ENCODE results near the gene PKIG. TPM values are rescaled to one million over a fixed set of nuclear protein-coding genes. Genes with fewer than 3 reads are reported as not detected.
A peak's percentile ranks its signal among the peaks of the same experiment; 100 is the strongest.

The PKIG gene
- polyA plus RNA-seq, 4 donors, result 16.3 to 47.8 (median 36.6) TPM

- peaks cover 0 to 9% (median 5%) of the 10 kb centered on the region in 3 donors for H3K4me1 ChIP-seq (ENCODE audit: control insufficient read depth in 3 of 3, insufficient read depth in 2 of 3, low read depth in 1 of 3, low read length in 2 of 3)
Measured at GRCh38 chr20:44572551-44573500, 9.6 kb upstream of the PKIG start.

DNA sequence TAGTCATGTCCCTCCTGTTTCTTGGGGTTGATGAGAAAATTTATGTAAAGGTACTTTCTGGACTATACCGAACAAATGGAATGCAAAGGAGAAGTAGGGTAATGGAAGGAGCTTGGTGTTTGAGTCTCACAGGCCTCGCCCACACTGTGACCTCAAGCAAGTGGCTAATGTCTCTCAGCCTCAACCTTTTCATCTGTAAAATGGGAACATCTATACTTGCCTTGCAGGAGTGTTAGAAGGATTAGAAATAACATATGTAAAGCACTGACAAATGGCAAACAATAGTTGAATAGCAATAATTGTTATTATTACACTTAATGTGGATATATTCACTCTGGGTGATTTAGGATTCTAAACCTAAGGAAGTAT is 8.9 kb upstream of the PKIG start:
- Histone ChIP-seq H3K27ac (ENCODE audit: low read depth in 1 of 3, low read length in 2 of 3) (peak overlapping the region in 2 of 3 donors; percentile 41 to 71), H3K4me3 (ENCODE audit: low read depth in 1 of 3, low read length in 3 of 3) (no peak overlapping the region), H3K4me1 (ENCODE audit: control insufficient read depth in 3 of 3, insufficient read depth in 2 of 3, low read depth in 1 of 3, low read length in 2 of 3) (peaks cover 0 to 9% (median 5%) of the 10 kb centered on the region in 3 donors), H3K9me3 (ENCODE audit: control insufficient read depth in 2 of 2, insufficient read depth in 1 of 2, low read depth in 1 of 2, low read length in 1 of 2) (no peaks in the 10 kb centered on the region), H3K36me3 (ENCODE audit: control insufficient read depth in 3 of 3, insufficient read depth in 2 of 3, low read depth in 1 of 3, low read length in 3 of 3) (no peaks in the 10 kb centered on the region), H3K27me3 (ENCODE audit: control insufficient read depth in 3 of 3, insufficient read depth in 3 of 3, low read length in 3 of 3) (no peaks in the 10 kb centered on the region)
- DNase-seq, result no peak
- no peak for FAIRE-seq
- 88 to 95% (median 92%) methylated on average over 2 of the region's 2 CpGs for WGBS, 3 donors

More at GRCh38 chr20:44572551-44573500, 9.6 kb upstream of the PKIG start:
- DNase-seq (peak in 1 of 2 donors; percentile 17), FAIRE-seq (no peak)
- Histone ChIP-seq H3K9me3 (ENCODE audit: control insufficient read depth in 2 of 2, insufficient read depth in 1 of 2, low read depth in 1 of 2, low read length in 1 of 2) (no peaks in the 10 kb centered on the region), H3K36me3 (ENCODE audit: control insufficient read depth in 3 of 3, insufficient read depth in 2 of 3, low read depth in 1 of 3, low read length in 3 of 3) (no peaks in the 10 kb centered on the region), H3K27me3 (ENCODE audit: control insufficient read depth in 3 of 3, insufficient read depth in 3 of 3, low read length in 3 of 3) (no peaks in the 10 kb centered on the region), H3K27ac (ENCODE audit: low read depth in 1 of 3, low read length in 2 of 3) (peak overlapping the region in 2 of 3 donors; percentile 41 to 71), H3K4me3 (ENCODE audit: low read depth in 1 of 3, low read length in 3 of 3) (no peak overlapping the region)
- WGBS, 3 donors, result 56 to 77% (median 72%) methylated on average over 6 of the region's 6 CpGs

DNA sequence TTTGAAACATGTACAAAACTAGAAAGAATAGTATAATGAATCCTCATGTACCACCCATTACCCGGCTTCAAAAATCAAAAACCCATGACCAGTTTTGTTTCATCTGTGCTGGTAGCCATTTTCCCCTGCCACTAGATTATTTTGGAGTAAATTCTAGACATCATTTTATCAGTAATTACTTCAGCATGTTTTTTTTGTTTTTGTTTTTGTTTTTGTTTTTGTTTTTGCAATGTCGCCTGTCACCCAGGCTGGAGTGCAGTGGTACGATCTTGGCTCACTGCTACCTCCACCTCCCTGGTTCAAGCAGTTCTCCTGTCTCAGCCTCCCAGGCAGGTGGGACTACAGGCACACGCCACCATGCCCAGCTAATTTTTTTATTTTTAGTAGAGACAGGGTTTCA is 8.0 kb upstream of the PKIG start:
- no peak for FAIRE-seq
- no peak overlapping the region for H3K27ac ChIP-seq (ENCODE audit: low read depth in 1 of 3, low read length in 2 of 3)
- DNase-seq, result no peak
- no peak overlapping the region for H3K4me3 ChIP-seq (ENCODE audit: low read depth in 1 of 3, low read length in 3 of 3)
- 97 to 100% (median 97%) methylated on average over 4 of the region's 4 CpGs for WGBS, 3 donors
- H3K9me3 ChIP-seq (ENCODE audit: control insufficient read depth in 2 of 2, insufficient read depth in 1 of 2, low read depth in 1 of 2, low read length in 1 of 2), result no peaks in the 10 kb centered on the region
- H3K27me3 ChIP-seq (ENCODE audit: control insufficient read depth in 3 of 3, insufficient read depth in 3 of 3, low read length in 3 of 3), result no peaks in the 10 kb centered on the region
- peaks cover 0 to 9% (median 5%) of the 10 kb centered on the region in 3 donors for H3K4me1 ChIP-seq (ENCODE audit: control insufficient read depth in 3 of 3, insufficient read depth in 2 of 3, low read depth in 1 of 3, low read length in 2 of 3)
- no peaks in the 10 kb centered on the region for H3K36me3 ChIP-seq (ENCODE audit: control insufficient read depth in 3 of 3, insufficient read depth in 2 of 3, low read depth in 1 of 3, low read length in 3 of 3)

DNA sequence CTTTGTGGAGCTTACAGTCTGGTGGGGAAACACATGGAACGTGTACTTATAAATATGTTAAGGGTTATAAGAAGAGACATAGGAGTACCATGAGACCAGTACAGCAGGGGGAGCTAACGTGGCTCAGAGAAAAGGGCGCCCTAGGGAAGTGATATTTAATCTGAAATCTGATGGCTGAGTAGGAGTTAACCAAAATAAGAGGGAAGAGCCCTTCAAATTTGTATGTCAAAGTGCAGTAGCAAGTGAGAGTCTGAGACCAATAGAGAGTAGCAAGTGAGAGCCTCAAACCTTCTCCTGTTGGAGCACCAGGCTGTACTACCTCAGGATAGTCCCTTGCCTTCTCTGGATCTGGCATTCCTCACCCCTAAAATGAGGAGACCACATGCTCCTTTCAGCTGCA is 6.1 kb upstream of the PKIG start:
- Histone ChIP-seq H3K9me3 (ENCODE audit: control insufficient read depth in 2 of 2, insufficient read depth in 1 of 2, low read depth in 1 of 2, low read length in 1 of 2) (no peaks in the 10 kb centered on the region), H3K4me1 (ENCODE audit: control insufficient read depth in 3 of 3, insufficient read depth in 2 of 3, low read depth in 1 of 3, low read length in 2 of 3) (peaks cover 0 to 9% (median 5%) of the 10 kb centered on the region in 3 donors), H3K4me3 (ENCODE audit: low read depth in 1 of 3, low read length in 3 of 3) (no peak overlapping the region), H3K36me3 (ENCODE audit: control insufficient read depth in 3 of 3, insufficient read depth in 2 of 3, low read depth in 1 of 3, low read length in 3 of 3) (no peaks in the 10 kb centered on the region), H3K27ac (ENCODE audit: low read depth in 1 of 3, low read length in 2 of 3) (peak overlapping the region in 1 of 3 donors; percentile 82), H3K27me3 (ENCODE audit: control insufficient read depth in 3 of 3, insufficient read depth in 3 of 3, low read length in 3 of 3) (no peaks in the 10 kb centered on the region)
- FAIRE-seq (no peak), DNase-seq (no peak)
- 47 to 70% (median 63%) methylated on average over 3 of the region's 3 CpGs for WGBS, 3 donors

DNA sequence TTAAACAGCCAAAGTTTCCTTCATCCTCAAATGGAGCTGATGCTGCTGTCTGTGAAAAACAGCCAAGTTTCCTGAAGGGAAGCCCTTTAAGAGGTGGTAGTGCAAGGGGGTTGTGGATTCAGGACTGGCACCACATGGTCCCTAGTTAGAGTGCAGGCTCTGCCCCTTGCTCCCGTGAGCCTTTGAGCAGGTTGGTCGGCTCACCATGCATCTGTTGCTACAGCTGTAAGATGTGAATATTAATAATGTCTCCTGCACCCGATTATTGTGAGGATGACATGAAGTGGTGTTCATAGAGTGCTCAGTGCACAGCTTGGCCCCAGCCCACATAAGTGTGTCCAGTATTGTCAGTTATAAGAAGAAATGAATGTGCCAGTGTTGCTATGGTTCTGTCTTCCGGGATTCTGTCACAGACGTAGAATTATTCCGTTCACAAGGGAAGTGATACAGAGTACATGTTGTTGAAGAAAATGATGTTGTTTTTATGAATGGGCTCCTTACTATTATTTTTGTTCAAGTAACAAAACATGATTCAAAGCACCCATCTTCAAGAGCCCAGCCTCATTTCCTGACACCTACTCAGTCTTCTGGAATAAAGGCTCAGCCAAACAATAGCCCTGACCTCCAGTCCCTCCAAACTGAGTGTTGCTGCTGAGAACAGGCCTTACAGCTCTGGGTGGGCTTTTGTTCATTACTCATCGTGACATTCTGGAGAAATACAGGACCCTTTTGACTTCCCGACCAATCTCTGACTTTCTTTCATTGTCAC is 2.9 kb upstream of the PKIG start:
- no peaks in the 10 kb centered on the region for H3K9me3 ChIP-seq (ENCODE audit: control insufficient read depth in 2 of 2, insufficient read depth in 1 of 2, low read depth in 1 of 2, low read length in 1 of 2)
- no peaks in the 10 kb centered on the region for H3K36me3 ChIP-seq (ENCODE audit: control insufficient read depth in 3 of 3, insufficient read depth in 2 of 3, low read depth in 1 of 3, low read length in 3 of 3)
- H3K4me1 ChIP-seq (ENCODE audit: control insufficient read depth in 3 of 3, insufficient read depth in 2 of 3, low read depth in 1 of 3, low read length in 2 of 3), result peaks cover 0 to 9% (median 0%) of the 10 kb centered on the region in 3 donors
- FAIRE-seq (no peak), DNase-seq (no peak)
- H3K27me3 ChIP-seq (ENCODE audit: control insufficient read depth in 3 of 3, insufficient read depth in 3 of 3, low read length in 3 of 3), result no peaks in the 10 kb centered on the region
- 67 to 88% (median 82%) methylated on average over 8 of the region's 8 CpGs for WGBS, 3 donors
- no peak overlapping the region for H3K4me3 ChIP-seq (ENCODE audit: low read depth in 1 of 3, low read length in 3 of 3)
- peak overlapping the region in 1 of 3 donors; percentile 26 for H3K27ac ChIP-seq (ENCODE audit: low read depth in 1 of 3, low read length in 2 of 3)

DNA sequence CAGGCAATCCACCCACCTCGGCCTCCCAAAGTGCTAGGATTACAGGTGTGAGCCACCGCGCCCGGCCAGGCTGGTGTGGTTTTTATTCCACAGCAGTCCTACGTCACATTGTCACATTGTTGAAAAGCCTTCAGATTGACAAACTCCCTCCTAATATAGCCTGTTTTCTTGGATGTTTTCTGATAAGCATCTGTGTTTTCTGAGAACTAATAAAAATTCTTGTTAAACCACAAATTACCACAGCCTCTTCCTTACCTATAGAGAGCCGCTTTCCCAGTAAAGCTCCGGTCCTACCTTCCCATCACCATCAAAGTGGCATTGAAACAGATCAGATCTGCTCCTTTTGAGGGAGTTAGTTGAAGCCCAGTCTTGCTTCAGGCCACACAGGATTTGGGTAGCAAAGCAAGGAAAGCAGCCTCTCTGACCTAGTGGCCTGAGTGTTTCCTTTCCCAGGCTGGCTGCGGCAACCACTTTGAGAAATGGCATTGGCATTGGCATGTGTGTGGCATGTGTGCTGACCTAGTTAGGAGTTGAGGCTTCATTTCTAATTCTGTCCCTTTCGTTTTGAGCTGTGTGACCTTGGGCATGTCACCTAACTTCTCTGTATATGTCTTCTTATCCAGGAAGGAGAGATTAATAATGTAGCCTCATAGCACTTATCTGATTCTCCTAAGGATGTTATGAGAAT is 1.7 kb upstream of the PKIG start:
- Histone ChIP-seq H3K4me1 (ENCODE audit: control insufficient read depth in 3 of 3, insufficient read depth in 2 of 3, low read depth in 1 of 3, low read length in 2 of 3) (peaks cover 0 to 9% (median 0%) of the 10 kb centered on the region in 3 donors), H3K9me3 (ENCODE audit: control insufficient read depth in 2 of 2, insufficient read depth in 1 of 2, low read depth in 1 of 2, low read length in 1 of 2) (no peaks in the 10 kb centered on the region), H3K27me3 (ENCODE audit: control insufficient read depth in 3 of 3, insufficient read depth in 3 of 3, low read length in 3 of 3) (no peaks in the 10 kb centered on the region), H3K36me3 (ENCODE audit: control insufficient read depth in 3 of 3, insufficient read depth in 2 of 3, low read depth in 1 of 3, low read length in 3 of 3) (no peaks in the 10 kb centered on the region), H3K4me3 (ENCODE audit: low read depth in 1 of 3, low read length in 3 of 3) (no peak overlapping the region), H3K27ac (ENCODE audit: low read depth in 1 of 3, low read length in 2 of 3) (peak overlapping the region in 1 of 3 donors; percentile 74)
- WGBS, 3 donors, result 79 to 83% (median 79%) methylated on average over 9 of the region's 9 CpGs
- DNase-seq (no peak), FAIRE-seq (no peak)

DNA sequence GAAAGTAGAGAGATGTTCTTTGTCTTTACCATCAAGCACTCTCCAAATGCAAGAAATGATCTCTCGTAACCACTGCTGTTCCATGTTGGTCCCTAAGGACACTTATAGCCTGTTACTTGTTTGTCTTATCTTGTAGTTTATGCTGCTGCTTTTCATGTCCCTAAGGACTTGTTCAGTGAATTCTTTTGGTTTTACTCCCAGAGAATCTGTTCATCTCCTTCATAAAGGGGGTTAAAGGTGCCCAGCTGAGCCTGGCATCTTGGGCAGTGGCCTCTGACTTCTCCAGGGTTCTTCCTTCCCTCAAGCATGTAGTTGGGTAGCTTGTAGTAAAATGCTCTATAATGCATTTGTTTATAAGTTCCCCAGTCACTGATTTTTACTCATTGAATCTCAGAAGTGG is 864 bp upstream of the PKIG start:
- peaks cover 0 to 3% (median 0%) of the 10 kb centered on the region in 3 donors for H3K4me1 ChIP-seq (ENCODE audit: control insufficient read depth in 3 of 3, insufficient read depth in 2 of 3, low read depth in 1 of 3, low read length in 2 of 3)
- H3K27me3 ChIP-seq (ENCODE audit: control insufficient read depth in 3 of 3, insufficient read depth in 3 of 3, low read length in 3 of 3), result no peaks in the 10 kb centered on the region
- peak overlapping the region in 1 of 3 donors; percentile 95 for H3K27ac ChIP-seq (ENCODE audit: low read depth in 1 of 3, low read length in 2 of 3)
- no peaks in the 10 kb centered on the region for H3K9me3 ChIP-seq (ENCODE audit: control insufficient read depth in 2 of 2, insufficient read depth in 1 of 2, low read depth in 1 of 2, low read length in 1 of 2)
- 87 to 97% (median 91%) methylated on average over 1 of the region's 1 CpG for WGBS, 3 donors
- H3K36me3 ChIP-seq (ENCODE audit: control insufficient read depth in 3 of 3, insufficient read depth in 2 of 3, low read depth in 1 of 3, low read length in 3 of 3), result no peaks in the 10 kb centered on the region
- no peak overlapping the region for H3K4me3 ChIP-seq (ENCODE audit: low read depth in 1 of 3, low read length in 3 of 3)
- no peak for FAIRE-seq
- no peak for DNase-seq

GRCh38 chr20:44583157-44583556 is 778 bp downstream of the PKIG start:
- H3K4me3 ChIP-seq (ENCODE audit: low read depth in 1 of 3, low read length in 3 of 3), result no peak overlapping the region
- H3K36me3 ChIP-seq (ENCODE audit: control insufficient read depth in 3 of 3, insufficient read depth in 2 of 3, low read depth in 1 of 3, low read length in 3 of 3), result no peaks in the 10 kb centered on the region
- WGBS, 3 donors, result 50 to 76% (median 69%) methylated on average over 1 of the region's 1 CpG
- H3K9me3 ChIP-seq (ENCODE audit: control insufficient read depth in 2 of 2, insufficient read depth in 1 of 2, low read depth in 1 of 2, low read length in 1 of 2), result no peaks in the 10 kb centered on the region
- no peaks in the 10 kb centered on the region for H3K27me3 ChIP-seq (ENCODE audit: control insufficient read depth in 3 of 3, insufficient read depth in 3 of 3, low read length in 3 of 3)
- no peak for FAIRE-seq
- peak overlapping the region in 1 of 3 donors; percentile 69 for H3K27ac ChIP-seq (ENCODE audit: low read depth in 1 of 3, low read length in 2 of 3)
- H3K4me1 ChIP-seq (ENCODE audit: control insufficient read depth in 3 of 3, insufficient read depth in 2 of 3, low read depth in 1 of 3, low read length in 2 of 3), result peaks cover 0 to 8% (median 5%) of the 10 kb centered on the region in 3 donors
- DNase-seq, result no peak
